ENCODE data around the gene HEXIM2. TPM values are rescaled to one million over a fixed set of nuclear protein-coding genes. Genes with fewer than 3 reads are reported as not detected.
"Not testable (repeated sequence)": the region's sequence is repeated elsewhere in the genome, so short reads cannot be mapped to it uniquely, and the experiment has no call there.

HEXIM2 gene
- total and polyA plus RNA-seq, 4 donors: 5.2 to 17.6 (median 14.2) TPM

DNA sequence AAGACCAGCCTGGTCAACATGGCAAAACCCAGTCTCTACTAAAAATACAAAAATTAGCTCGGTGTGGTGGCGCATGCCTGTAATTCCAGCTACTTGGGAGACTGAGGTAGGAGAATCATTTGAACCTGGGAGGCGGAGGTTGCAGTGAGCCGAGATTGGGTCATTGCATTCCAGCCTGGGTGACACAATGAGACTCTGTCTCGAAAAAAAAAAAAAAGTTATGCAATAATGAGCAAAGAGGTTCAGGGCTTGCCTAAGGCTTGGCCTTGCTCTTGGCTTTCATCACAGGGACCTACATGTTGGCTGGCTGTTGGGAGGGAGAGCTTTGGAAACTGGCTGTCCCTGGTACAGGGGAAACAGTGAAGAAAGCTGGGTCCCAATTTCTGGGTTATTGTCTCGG, 40.2 kb downstream of the HEXIM2 start:
- H3K27me3 ChIP-seq (ENCODE audit: control insufficient read depth, insufficient read depth, low read length); H3K27ac ChIP-seq (ENCODE audit: low read depth, low read length); H3K9me3 ChIP-seq (ENCODE audit: control insufficient read depth, insufficient read depth, low read length); DNase-seq (ENCODE audit: low read depth in 4 of 6, low spot score in 6 of 6); H3K36me3 ChIP-seq (ENCODE audit: control insufficient read depth, insufficient read depth, low read length); H3K4me3 ChIP-seq (ENCODE audit: low read depth, low read length): not testable (repeated sequence)
- peaks cover 11% of the 10 kb centered on the region for H3K4me1 ChIP-seq (ENCODE audit: control insufficient read depth, insufficient read depth, low read length)
- 85% methylated on average over 4 of the region's 6 CpGs for WGBS (ENCODE audit: insufficient coverage)

GRCh38 chr17:45218895-45219661, 57.4 kb downstream of the HEXIM2 start:
- no peaks in the 10 kb centered on the region for H3K36me3 ChIP-seq (ENCODE audit: control insufficient read depth, insufficient read depth, low read length)
- no peak overlapping the region for H3K4me3 ChIP-seq (ENCODE audit: low read depth, low read length)
- WGBS (ENCODE audit: insufficient coverage): 14% methylated on average over 11 of the region's 12 CpGs
- peak; percentile 72 to 97 (median 85) for DNase-seq (ENCODE audit: low read depth in 4 of 6, low spot score in 6 of 6)
- H3K27me3 ChIP-seq (ENCODE audit: control insufficient read depth, insufficient read depth, low read length): peaks cover 32% of the 10 kb centered on the region
- H3K27ac ChIP-seq (ENCODE audit: low read depth, low read length): no peak overlapping the region
- no peaks in the 10 kb centered on the region for H3K9me3 ChIP-seq (ENCODE audit: control insufficient read depth, insufficient read depth, low read length)
- H3K4me1 ChIP-seq (ENCODE audit: control insufficient read depth, insufficient read depth, low read length): peaks cover 29% of the 10 kb centered on the region

Small RNA genes lying within 50 kb of the gene (small RNA-seq; reads per million reads assigned to genes)
- gene MIR6784 (ENCODE audit: low replicate concordance): 0.08 reads per million

Other genes with a start within 250 kb of the HEXIM2 start
- 1,000 to 10,000 TPM; 2,660 to 3,271 TPM for gene GFAP, start 246.4 kb upstream of the HEXIM2 start, total RNA-seq
- 1,000 to 10,000 TPM; 2,649 to 3,418 TPM for gene GFAP, start 246.4 kb upstream of the HEXIM2 start, polyA plus RNA-seq (ENCODE audit: insufficient read length in 2 of 2)
- gene KIF18B, start 214.1 kb upstream of the HEXIM2 start, total RNA-seq: 1 to 10 TPM; 1.6 to 2.0 TPM
- 10 to 100 TPM in 1 of 2 donors, 1 to 10 TPM in 1; 7.0 to 11.7 TPM for gene KIF18B, start 214.1 kb upstream of the HEXIM2 start, polyA plus RNA-seq (ENCODE audit: insufficient read length in 2 of 2)
- 10 to 100 TPM in 1 of 2 donors, 1 to 10 TPM in 1; 6.7 to 20.4 TPM for gene C1QL1, start 193.6 kb upstream of the HEXIM2 start, total RNA-seq
- 10 to 100 TPM; 79.5 to 81.8 TPM for gene C1QL1, start 193.6 kb upstream of the HEXIM2 start, polyA plus RNA-seq (ENCODE audit: insufficient read length in 2 of 2)
- 10 to 100 TPM; 34.6 to 59.3 TPM for gene DCAKD, start 110.2 kb upstream of the HEXIM2 start, total RNA-seq
- 10 to 100 TPM; 59.2 to 79.1 TPM for gene DCAKD, start 110.2 kb upstream of the HEXIM2 start, polyA plus RNA-seq (ENCODE audit: insufficient read length in 2 of 2)
- gene NMT1, start 100.6 kb upstream of the HEXIM2 start, total RNA-seq: 10 to 100 TPM; 51.6 to 77.9 TPM
- 10 to 100 TPM; 55.5 to 65.4 TPM for gene NMT1, start 100.6 kb upstream of the HEXIM2 start, polyA plus RNA-seq (ENCODE audit: insufficient read length in 2 of 2)
- gene PLCD3, start 29.4 kb upstream of the HEXIM2 start, total RNA-seq: 10 to 100 TPM; 20.1 to 50.1 TPM
- gene PLCD3, start 29.4 kb upstream of the HEXIM2 start, polyA plus RNA-seq (ENCODE audit: insufficient read length in 2 of 2): 100 to 1,000 TPM; 115 TPM
- gene ACBD4, start 26.2 kb upstream of the HEXIM2 start, total RNA-seq: 10 to 100 TPM in 1 of 2 donors, 1 to 10 TPM in 1; 3.2 to 10.4 TPM
- gene ACBD4, start 26.2 kb upstream of the HEXIM2 start, polyA plus RNA-seq (ENCODE audit: insufficient read length in 2 of 2): 10 to 100 TPM; 11.7 to 14.2 TPM
- gene HEXIM1, start 13.4 kb upstream of the HEXIM2 start, total RNA-seq: 10 to 100 TPM; 16.1 to 16.7 TPM
- 10 to 100 TPM; 25.6 to 28.0 TPM for gene HEXIM1, start 13.4 kb upstream of the HEXIM2 start, polyA plus RNA-seq (ENCODE audit: insufficient read length in 2 of 2)
- 10 to 100 TPM in 1 of 2 donors, 1 to 10 TPM in 1; 3.5 to 17.7 TPM for gene FMNL1, start 60.0 kb downstream of the HEXIM2 start, total RNA-seq
- gene FMNL1, start 60.0 kb downstream of the HEXIM2 start, polyA plus RNA-seq (ENCODE audit: insufficient read length in 2 of 2): 10 to 100 TPM; 21.4 to 22.0 TPM
- under 1 TPM in 1 of 2 donors, not detected in 1; 0.20 TPM for gene SPATA32, start 100.2 kb downstream of the HEXIM2 start, total RNA-seq
- gene SPATA32, start 100.2 kb downstream of the HEXIM2 start, polyA plus RNA-seq (ENCODE audit: insufficient read length in 2 of 2): not detected
- 1 to 10 TPM; 2.2 to 4.7 TPM for gene MAP3K14, start 155.1 kb downstream of the HEXIM2 start, total RNA-seq
- gene MAP3K14, start 155.1 kb downstream of the HEXIM2 start, polyA plus RNA-seq (ENCODE audit: insufficient read length in 2 of 2): 1 to 10 TPM; 5.9 to 9.3 TPM

All from spinal cord (tissue), 10 donors.